Breast epithelium (tissue), 4 donors: ENCODE measurements around the gene STRA8. TPM values are rescaled to one million over a fixed set of nuclear protein-coding genes. Genes with fewer than 3 reads are reported as not detected.

ENCODE experiments used
- DNase-seq, 2 donors: peaks; one replicate each; pipeline ENCODE4 v3.0.0-alpha.2; 2019; ENCODE audit warnings: low spot score in 2 of 2
- H3K27ac ChIP-seq, 2 donors: fragments of 200-600 bp; sonication (generic) in 1 of 2; one replicate each; pipeline ENCODE4 v1.5.1; 2016 to 2019; ENCODE audit warnings: mild to moderate bottlenecking in 1 of 2
- H3K27me3 ChIP-seq, 2 donors: fragments of 200-600 bp; sonication (generic) in 1 of 2; one replicate each; pipeline versions ENCODE4 v1.5.1 to v1.6.0; 2017 to 2019; ENCODE audit warnings: control low read depth in 1 of 2, mild to moderate bottlenecking in 1 of 2
- H3K36me3 ChIP-seq: fragments of 200-600 bp; one replicate; pipeline ENCODE4 v1.5.1; 2019
- H3K4me1 ChIP-seq, 2 donors: fragments of 200-600 bp; sonication (generic); one replicate each; pipeline ENCODE4 v1.5.1; 2016 to 2019; ENCODE audit warnings: control low read depth in 1 of 2
- H3K4me3 ChIP-seq, 3 donors: fragments of 200-600 bp; sonication (generic); 1 replicate in 2 of 3; 2 replicates in 1 of 3; pipeline ENCODE4 v1.5.1; 2016 to 2019; ENCODE audit warnings: mild to moderate bottlenecking in 3 of 3, moderate library complexity in 2 of 3
- H3K9me3 ChIP-seq, 2 donors: fragments of 200-600 bp; sonication (generic) in 1 of 2; one replicate each; pipeline ENCODE4 v1.5.1; 2016 to 2019; ENCODE audit warnings: control low read depth in 1 of 2
- POLR2A ChIP-seq: fragments of 450-650 bp; IDR thresholded peaks from one replicate; pipeline ENCODE4 v1.6.1; 2016; ENCODE audit warnings: antibody characterized with exemption, mild to moderate bottlenecking, moderate library complexity
- POLR2AphosphoS5 ChIP-seq, 3 donors: sonication (generic); formaldehyde crosslinking; IDR thresholded peaks; one replicate each; pipeline ENCODE4 v1.6.1; 2017; ENCODE audit warnings: antibody characterized with exemption in 3 of 3
- intact Hi-C: fragments of 100-400 bp; cut with DNase I; formaldehyde crosslinking; loops from one replicate; pipeline ENCODE4 v1.15.1; 2023; ENCODE audit warnings: low total_unique reads
- total RNA-seq, 3 donors: library from RNA; depleted of rRNA; stranded (reverse); fragments of >200 nt; gene quantifications; one replicate each; pipeline ENCODE4 v1.1.0, GENCODE V29; 2016
- TF ChIP-seq, protein P1 (sequence below), 3 donors: fragments of 450-650 bp; IDR thresholded peaks; one replicate each; pipeline ENCODE4 v1.5.1; 2016 to 2017; ENCODE audit warnings: antibody characterized with exemption in 3 of 3, mild to moderate bottlenecking in 3 of 3, moderate library complexity in 3 of 3

STRA8 gene
- total RNA-seq, 3 donors from 2014 or later: not detected

DNA sequence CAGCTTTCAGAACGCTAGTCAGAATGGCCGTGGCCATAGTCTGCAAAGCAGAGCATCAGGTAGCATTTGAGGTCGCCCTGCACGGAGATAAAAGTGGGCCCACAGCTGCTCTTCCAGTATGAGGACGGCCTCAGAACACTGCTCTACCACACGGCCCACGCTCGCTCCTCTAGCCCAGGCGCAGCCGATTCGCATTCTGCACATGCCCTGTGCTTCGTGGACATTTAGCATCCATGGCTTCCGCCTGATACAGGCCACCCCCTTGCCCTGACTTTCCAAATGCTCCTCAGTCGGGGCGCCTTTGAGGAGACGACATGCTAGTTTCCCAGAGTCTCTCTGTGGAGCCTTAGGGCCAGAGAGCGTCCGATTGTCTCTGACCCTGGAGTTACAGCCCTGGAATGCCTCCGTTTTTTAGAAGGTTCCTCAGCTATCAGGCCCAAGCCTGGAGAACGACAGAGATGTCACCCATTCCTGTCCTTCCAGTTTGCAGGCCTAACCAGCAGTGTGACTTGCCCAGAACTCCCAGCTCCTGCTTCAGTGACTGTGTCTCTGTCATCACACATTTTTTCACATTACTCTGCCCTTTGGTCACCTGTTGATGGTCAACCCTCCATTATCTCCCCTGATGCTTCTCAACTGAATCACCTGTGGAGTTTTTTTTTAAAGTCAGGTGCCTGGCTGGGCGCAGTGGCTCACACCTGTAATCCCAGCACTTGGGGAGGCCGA is 14.3 kb downstream of the STRA8 start:
- H3K36me3 ChIP-seq: no peaks in the 10 kb centered on the region
- no peak for TF ChIP-seq POLR2AphosphoS5 (IDR thresholded peaks at IDR 0.05)
- TF ChIP-seq, protein P1, sequence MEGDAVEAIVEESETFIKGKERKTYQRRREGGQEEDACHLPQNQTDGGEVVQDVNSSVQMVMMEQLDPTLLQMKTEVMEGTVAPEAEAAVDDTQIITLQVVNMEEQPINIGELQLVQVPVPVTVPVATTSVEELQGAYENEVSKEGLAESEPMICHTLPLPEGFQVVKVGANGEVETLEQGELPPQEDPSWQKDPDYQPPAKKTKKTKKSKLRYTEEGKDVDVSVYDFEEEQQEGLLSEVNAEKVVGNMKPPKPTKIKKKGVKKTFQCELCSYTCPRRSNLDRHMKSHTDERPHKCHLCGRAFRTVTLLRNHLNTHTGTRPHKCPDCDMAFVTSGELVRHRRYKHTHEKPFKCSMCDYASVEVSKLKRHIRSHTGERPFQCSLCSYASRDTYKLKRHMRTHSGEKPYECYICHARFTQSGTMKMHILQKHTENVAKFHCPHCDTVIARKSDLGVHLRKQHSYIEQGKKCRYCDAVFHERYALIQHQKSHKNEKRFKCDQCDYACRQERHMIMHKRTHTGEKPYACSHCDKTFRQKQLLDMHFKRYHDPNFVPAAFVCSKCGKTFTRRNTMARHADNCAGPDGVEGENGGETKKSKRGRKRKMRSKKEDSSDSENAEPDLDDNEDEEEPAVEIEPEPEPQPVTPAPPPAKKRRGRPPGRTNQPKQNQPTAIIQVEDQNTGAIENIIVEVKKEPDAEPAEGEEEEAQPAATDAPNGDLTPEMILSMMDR (IDR thresholded peaks at IDR 0.05): no peak
- no peak for TF ChIP-seq POLR2A
- H3K4me3 ChIP-seq: no peak overlapping the region
- no peak for DNase-seq
- no peaks in the 10 kb centered on the region for H3K27me3 ChIP-seq
- no peaks in the 10 kb centered on the region for H3K9me3 ChIP-seq
- H3K4me1 ChIP-seq: no peaks in the 10 kb centered on the region
- H3K27ac ChIP-seq: no peak overlapping the region
- intact Hi-C loops: no loop called here

DNA sequence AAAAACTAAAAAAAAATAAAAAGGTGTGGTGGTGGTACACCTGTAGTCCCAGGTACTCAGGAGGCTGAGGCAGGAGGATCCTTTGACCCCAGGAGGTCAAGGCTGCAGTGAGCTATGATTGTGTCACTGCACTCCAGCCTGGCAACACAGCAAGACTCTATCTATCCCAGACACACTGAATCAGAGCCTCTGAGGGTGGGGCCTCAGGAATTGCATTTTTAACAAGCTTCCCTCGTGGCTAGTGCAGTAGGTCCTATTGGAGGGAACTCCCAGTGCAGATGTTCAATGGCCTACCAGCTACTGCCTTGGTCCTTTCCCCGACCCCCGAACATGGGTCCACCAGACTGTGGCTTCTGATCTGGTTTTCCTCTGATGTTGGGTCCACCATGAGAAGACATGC is 14.9 kb downstream of the STRA8 start:
- Histone ChIP-seq H3K4me3 (no peak overlapping the region), H3K27ac (no peak overlapping the region), H3K4me1 (peaks cover 0 to 4% of the 10 kb centered on the region in 2 donors), H3K9me3 (no peaks in the 10 kb centered on the region), H3K27me3 (no peaks in the 10 kb centered on the region), H3K36me3 (no peaks in the 10 kb centered on the region)
- no peak for DNase-seq
- intact Hi-C loops: no loop called here
- TF ChIP-seq, protein P1 (IDR thresholded peaks at IDR 0.05): no peak
- no peak for TF ChIP-seq POLR2AphosphoS5 (IDR thresholded peaks at IDR 0.05)
- TF ChIP-seq POLR2A: no peak

DNA sequence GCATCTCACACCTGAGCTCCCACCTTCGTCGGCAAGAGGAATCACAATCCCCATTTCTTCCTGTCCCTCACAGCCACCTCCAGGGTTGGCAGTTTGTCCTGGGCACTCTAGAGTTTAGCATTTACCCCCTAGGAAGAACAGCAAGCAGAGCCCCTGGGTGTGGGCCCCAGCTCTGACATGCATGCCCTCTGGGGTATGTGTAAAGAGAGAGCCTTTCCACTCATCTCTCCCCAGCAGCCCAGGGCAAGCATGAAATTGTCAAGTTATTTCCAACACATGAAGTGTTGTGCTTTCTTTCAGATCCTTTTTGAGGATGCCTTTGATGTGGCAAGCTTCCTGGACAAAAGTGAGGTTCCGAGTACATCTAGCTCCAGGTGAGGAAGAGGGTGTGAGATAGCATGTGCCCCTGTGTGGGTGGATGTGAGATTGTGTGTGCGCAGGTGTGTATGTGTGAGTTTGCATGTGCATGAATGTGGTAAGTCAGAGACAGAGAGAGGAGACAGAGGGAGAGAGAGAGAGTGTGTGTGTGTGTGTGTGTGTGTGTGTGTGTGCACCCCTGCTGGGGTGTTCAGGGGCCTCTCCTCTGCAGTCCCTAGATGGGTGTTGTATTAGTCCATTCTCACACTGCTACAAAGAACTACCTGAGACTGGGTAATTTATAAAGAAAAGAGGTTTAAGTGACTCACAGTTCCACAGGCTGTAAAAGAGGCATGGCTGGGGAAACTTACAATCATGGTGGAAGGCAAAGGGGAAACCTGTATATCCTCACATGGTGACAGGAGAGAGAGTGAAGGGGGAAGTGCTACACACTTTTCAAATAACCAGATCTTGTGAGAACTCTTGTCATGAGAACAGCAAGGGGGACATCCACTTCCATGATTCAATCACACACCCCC is 18.1 kb downstream of the STRA8 start:
- Histone ChIP-seq H3K9me3 (no peaks in the 10 kb centered on the region), H3K27me3 (no peaks in the 10 kb centered on the region), H3K36me3 (no peaks in the 10 kb centered on the region), H3K27ac (no peak overlapping the region), H3K4me1 (peaks cover 6 to 16% of the 10 kb centered on the region in 2 donors), H3K4me3 (no peak overlapping the region)
- DNase-seq: no peak
- no peak for TF ChIP-seq POLR2AphosphoS5 (IDR thresholded peaks at IDR 0.05)
- no peak for TF ChIP-seq POLR2A
- TF ChIP-seq, protein P1 (IDR thresholded peaks at IDR 0.05): no peak
- intact Hi-C loops: no loop called here

DNA sequence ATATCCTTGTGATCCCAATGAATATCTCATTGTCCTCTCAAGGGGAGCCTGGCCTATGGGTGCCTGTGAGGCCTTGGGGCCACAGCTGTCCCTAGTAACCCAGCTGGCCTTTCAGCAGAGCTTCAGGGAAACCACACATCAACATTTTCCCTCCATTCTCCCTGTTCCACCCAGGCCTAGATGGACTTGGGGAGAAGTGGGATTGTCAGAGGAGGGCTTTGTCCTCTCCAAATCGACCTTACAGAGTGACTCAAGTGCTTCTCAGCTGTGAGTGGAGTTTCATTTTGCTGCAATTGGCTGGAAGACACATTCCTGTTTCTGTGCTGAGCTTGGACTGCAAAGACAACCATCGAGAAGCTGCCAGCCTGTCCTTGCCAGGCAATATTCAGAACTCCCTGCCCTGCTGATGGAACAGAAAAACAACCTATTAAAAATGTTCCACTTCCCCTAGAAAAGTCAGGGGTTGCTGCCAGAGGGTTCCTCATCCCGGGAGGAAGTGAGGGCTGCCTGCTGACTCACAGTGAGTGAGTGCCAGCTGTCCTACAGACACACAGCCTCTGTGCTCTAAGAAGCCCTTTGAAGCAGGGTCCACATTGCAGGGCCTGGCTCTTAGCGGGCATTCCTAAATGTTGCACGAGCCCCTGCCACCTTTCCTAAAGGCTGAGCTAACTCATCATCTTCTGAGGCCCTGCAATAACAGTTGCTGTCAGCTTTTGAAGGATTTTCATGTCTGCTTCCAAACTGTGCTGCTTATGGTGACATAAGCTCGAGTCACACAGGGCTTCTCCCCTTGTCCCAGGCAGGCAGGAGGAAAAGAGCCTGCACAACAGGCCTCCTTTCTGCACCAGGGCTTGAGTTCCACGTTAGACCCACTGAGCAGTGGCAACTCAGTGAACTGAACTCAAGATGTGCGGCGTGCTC is 20.5 kb downstream of the STRA8 start:
- Histone ChIP-seq H3K27ac (peak overlapping the region; percentile 83 to 92), H3K4me3 (peak overlapping the region in 1 of 3 donors; percentile 37)

More for the DNA sequence above, 20.5 kb downstream of the STRA8 start:
- DNase-seq: peak in 1 of 2 donors; percentile 64
- Histone ChIP-seq H3K36me3 (no peaks in the 10 kb centered on the region), H3K9me3 (no peaks in the 10 kb centered on the region), H3K27me3 (no peaks in the 10 kb centered on the region), H3K4me1 (peaks cover 6 to 16% of the 10 kb centered on the region in 2 donors)
- TF ChIP-seq, protein P1 (IDR thresholded peaks at IDR 0.05): no peak
- TF ChIP-seq POLR2A: no peak
- no peak for TF ChIP-seq POLR2AphosphoS5 (IDR thresholded peaks at IDR 0.05)
- intact Hi-C loops: no loop called here
